Stimulated activated CD4-positive, alpha-beta T cell treated with anti-CD3 and anti-CD28 coated beads, Interleukin-15, amount 100 ng/mL, for 48 hours (primary cell): ENCODE results near the gene ZDHHC14.

ENCODE experiments used
- DNase-seq, 2 donors: peaks; one replicate each; pipeline ENCODE4 v3.0.0-alpha.2; 2020; ENCODE audit warnings: low read depth in 2 of 2

Gene ZDHHC14

DNA sequence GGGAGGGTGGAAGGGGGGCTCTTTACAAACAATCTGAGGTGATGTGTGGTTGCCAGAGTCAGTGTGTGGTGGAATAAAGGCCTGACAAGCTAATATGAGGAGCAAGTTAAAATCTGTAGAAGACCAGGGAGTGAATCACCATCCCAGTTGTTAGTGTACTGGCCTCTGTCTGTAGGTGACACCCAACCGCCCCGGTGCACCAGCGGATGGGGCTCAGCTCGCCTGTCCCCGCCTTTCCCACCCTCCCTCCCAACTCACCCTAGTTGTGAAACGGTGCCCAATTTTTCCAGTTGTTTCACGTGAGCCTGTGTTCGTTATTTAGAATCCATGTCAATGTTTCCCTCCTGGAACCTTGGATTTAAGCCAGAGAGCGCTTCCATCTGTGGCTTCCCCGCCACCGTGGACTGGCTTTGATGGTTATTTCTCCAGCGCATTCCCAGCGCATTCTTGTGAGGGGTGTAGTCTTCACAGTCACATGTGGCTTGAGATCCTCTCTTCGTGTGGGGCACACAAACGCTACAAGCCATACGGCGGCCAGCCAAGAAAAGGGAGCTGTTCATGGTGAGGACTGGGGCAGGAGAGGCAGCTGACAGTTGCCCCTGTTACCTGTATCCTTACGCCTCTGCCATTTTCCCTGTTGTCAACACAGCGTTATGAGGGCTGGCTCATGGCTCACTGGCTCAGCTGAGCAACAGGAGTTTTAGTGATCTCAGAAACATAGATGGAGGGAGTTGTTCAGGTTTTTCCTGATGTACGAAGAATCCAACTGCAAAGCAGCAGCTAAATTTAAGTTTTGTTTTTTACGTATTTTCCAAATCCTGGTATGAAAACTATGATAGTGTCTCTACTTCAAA is 137.6 kb downstream of the ZDHHC14 start:
- DNase-seq = no peak

DNA sequence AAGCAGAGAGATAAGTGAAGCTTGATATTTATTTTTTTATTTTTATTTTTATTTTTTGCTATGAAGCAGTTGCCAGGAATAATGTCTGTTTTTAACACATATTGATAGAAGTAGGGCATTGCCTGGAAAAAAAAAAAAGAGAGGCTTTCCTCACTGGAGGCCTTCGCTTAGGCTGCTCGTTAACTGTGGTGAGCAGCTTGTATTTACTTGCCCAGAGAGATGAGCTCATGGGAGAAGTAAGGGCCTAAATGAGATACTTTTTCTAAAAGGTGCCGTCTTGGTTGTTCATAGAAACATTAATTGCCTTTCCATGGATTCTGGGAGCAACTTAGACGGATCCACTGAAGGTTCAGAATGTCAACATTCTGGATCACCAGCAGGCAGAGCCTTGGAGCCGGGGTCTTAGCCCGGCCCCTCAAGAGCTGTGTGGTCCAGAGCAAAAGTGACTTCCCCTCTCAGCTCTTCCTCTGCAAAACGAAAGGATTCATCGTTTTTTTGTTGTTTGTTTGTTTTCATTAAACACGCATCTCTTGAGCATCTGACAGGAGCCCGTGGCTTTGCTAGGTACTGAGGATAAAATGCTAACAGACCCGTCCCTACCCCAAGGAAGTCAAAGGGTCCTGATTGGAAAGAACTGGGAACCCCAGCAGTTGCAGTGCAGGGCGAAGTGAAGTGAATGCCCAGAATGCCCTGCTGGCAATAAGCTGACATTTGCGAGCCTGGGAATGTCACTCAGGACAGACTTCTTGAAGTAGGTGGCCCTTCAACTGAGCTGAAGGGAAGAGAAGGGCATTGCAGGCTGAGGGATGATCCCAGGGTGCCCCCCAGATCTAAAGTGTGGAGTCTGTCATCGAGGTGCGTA is 138.5 kb downstream of the ZDHHC14 start:
- DNase-seq = no peak

GRCh38 chr6:157520117-157520406 is 139.1 kb downstream of the ZDHHC14 start:
- DNase-seq = no peak

- DNase-seq = no peak
These were observed 139.8 kb downstream of the ZDHHC14 start for GRCh38 chr6:157520596-157521361.

- DNase-seq = no peak
These were observed 140.7 kb downstream of the ZDHHC14 start for GRCh38 chr6:157521362-157522335.

DNA sequence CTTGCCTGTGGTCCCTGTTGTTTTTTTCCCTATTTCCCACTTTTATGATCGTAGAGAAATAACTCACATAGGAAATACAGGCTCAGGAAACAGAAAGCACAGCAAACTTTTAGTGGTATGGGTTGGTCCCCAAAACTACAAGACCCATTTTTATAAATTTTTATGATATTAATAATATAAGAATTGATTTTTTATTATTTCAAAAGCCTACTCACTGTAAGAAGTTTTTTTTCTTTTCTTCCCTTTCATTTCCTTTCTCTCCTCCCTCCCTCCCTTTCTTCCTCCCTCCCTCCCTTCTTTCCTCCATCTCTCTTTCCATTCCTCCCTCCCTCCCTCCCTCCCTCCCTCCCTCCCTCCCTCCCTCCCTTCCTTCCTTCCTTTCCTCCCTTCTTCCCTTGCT is 141.5 kb downstream of the ZDHHC14 start:
- no peak for DNase-seq

DNA sequence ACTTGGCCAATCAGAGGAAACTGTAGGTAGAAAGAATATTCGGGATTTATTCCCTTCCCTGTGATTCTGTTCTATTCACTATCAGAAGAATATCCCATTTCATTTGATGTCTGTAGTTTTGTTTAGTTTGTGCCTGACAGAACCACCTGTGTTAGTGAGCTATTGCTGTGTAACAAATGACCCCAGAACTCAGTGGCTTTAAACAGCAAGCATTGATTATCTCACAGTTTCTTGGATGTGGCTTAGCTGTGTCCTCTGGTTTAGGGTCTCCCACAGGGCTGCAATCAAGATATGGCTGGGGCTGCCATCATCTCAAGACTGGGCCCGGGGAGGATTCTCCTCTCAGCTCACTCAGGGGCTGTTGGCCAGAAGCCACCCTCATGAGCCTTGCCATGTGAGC is 143.7 kb downstream of the ZDHHC14 start:
- no peak for DNase-seq

DNA sequence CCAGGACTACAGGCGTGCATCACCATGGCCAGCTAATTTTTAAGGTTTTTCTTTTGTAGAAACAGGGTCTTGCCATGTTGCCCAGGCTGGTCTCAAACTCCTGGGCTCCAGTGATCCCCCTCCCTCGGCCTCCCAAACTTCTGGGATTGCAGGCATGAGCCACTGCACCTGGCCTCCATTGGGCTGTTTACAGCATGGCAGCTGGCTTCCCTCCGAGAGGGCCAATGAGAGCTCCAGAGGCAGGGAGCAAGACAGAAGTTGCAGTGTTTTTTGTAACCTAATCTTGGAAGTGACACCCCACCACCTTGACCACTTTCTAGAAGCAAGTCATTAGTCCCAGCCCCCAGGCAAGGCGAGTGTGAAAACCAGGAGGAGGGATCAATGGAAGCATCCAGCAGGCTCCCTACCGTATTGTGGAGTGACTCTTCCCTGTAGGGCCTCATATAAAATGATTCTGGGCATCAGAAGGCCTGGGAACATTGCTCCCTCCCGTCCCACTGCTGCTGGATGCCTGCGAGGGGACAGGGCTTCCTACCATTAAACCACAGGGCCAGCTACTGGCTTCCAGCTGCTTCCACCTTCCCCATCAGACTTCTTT is 144.4 kb downstream of the ZDHHC14 start:
- no peak for DNase-seq

DNA sequence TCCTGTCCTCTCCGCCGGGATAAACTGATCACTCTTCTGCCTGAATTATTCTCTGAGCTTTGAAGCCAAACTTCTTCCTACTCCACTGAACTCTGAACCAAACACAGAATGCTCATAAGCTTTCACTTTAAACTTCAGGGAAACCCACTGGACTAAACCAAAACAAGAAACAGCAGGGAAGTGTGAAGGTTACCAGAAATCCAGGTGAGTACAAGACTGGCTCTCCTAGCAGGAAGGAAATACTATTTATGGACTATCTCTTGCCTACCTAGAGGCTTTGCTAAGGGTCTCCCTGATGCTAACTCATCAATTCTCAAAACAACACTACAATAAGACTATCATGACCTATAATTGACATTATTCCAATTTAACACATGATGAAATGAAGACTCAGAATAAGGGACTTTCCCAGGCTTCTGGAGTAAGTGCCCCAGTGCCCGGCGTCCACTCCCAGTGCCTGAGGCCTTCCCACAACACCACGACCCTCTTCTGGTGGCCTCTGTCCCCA is 145.0 kb downstream of the ZDHHC14 start:
- DNase-seq = no peak

- no peak for DNase-seq
These were observed 146.5 kb downstream of the ZDHHC14 start for GRCh38 chr6:157527471-157527907.

DNA sequence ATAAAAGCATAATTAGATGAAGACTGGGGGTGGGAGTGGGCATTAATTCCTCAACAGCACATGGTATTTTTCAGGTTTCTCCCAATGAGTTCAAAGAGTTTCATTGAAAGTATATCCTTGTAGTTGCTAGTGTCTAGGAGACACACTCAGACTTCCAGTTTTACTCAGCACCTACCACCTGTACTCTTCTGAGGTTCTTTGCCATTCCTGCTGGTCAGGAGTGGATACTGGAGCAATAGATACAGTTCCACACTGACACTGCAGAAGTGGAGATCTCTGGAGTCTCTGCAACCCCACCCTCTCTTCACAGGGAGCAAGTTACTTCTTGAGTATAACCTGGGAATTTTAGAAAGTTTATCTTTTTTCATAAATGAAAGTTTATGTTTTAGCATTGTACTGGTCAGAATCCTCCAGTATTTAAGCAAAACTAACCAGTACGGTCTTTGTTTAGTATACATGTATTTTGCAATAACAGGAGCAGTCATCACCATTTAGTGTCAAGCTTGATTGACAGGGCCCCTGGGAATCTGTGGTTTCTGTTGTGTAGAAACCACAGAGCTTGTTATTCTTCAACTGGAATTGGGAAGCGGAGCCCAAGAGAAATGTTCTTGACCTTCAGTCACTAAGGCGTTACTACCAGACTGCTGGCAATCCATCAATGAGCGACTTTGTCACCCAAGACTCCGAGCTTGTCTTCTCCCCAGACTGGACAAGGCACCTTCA is 148.1 kb downstream of the ZDHHC14 start:
- DNase-seq = no peak

GRCh38 chr6:157529654-157530039 is 148.7 kb downstream of the ZDHHC14 start:
- no peak for DNase-seq

DNA sequence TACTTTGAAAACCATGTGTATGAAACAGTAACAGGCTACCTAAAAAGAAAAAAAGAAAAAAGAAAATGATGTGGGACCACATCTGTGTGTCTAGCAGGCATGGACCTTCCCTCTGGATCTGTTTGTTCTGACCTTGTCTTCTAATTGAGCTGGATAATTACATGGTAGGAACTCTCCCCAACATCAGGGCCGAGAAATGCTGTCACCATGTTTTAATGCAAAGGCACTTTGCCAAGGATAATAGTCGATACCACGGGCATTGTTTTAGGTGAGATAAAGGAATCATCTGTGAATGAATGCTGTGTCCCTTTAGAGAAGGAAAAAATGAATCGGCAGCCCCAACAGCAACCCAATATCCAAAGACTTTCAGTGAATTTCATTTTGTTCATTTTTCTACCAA is 149.1 kb downstream of the ZDHHC14 start:
- no peak for DNase-seq

DNA sequence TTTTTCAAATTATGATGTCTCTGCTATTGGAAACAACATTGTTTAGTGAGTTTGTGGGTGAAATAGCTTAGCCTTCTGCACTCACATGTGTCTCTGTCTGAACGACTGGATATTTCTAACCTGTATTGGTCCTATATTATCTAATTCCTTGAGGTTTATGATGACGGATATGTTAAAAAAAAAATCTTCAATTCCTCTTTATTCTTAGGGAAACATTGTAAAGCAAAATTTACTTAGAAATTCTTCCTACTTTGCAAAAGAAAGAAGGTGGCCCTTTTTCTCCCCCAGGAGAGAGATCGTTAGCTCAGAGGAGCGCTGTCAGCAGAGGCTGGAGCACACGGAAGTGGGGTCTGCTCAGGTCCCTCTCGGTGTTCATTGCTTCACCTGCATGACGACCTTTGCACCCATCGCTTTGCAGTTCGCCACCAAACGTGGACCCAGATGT is 149.8 kb downstream of the ZDHHC14 start:
- no peak for DNase-seq

- DNase-seq = no peak
These were observed 150.4 kb downstream of the ZDHHC14 start for GRCh38 chr6:157531169-157531985.

DNA sequence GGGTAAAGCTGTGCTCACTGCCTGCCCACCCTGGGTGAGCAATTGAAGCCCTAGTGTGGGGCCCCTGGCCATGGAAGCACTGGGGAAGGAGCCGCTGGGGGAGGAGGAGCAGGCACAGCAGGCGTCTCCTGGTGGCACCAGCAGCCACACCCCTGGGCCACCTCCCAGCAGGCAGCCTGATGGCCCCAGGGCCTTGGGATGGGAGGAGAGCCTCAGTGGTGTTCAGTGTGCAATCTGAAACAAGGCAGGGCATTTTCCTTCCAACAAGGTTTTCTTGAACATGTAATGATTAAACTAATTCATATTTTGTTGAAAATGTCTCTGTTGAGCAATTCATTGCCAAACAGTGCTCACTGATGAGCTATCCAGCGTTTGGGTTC is 151.0 kb downstream of the ZDHHC14 start:
- DNase-seq = no peak

DNA sequence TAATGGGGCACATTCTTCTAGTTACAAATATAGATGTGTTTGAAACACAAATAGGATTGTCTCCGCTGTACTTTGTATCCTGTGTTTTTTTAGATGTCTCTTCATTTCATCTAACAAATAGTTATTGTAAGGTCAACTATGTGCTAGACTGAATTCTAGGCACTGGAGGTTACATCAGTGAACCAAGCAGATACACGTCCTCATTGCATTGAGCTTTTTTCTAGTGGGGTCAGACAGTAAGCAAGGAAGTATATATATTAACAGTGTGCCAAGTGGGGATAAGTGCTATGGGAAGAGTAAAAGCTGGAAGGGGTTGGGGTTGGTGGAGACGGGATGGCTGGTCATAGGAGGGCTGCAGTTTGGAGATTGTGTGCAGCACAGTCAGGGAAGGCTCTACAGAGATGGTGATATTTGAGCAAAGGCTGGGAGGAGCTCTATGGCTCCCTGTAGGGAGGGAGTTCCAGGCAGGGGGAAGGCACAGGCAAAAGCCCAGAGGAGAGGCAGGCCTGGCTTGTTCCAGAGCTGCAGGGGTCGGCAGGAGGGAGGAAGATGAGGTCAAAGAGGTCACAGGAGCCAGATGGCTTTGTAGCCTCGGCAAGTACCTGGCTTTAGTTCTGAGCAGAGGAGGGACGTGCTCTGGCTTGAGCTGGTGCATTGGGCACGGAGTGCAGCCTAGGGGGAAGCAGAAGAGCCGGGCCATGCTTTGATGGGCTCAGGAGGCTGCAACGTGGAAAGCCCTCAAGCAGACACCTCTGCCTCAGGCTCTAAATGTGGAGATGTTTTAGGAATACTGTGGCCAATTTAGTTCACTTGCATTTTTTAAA is 152.3 kb downstream of the ZDHHC14 start:
- DNase-seq = no peak
